Stimulated activated effector memory CD8-positive, alpha-beta T cell treated with anti-CD3 and anti-CD28 coated beads, Interleukin-12 subunit alpha, Interleukin-12 subunit beta, amount 100 ng/mL, for 72 hours (primary cell): Measurements from ENCODE around the gene AMBRA1.

Experiments used
- ATAC-seq: fragments of 150-1000 bp; cut with Tn5 transposase; 2 replicates; pipeline ENCODE4 v1.10.0; 2021
- DNase-seq, 2 donors: peaks; one replicate each; pipeline ENCODE4 v3.0.0; 2021 to 2022; ENCODE audit warnings: low spot score in 2 of 2
- H3K27ac Mint-ChIP-seq: one replicate; pipeline ENCODE4 v1.8.0; 2022; ENCODE audit warnings: mild to moderate bottlenecking, mixed read lengths
- H3K36me3 Mint-ChIP-seq: one replicate; pipeline ENCODE4 v1.8.0; 2022; ENCODE audit warnings: mild to moderate bottlenecking, mixed read lengths
- H3K4me1 Mint-ChIP-seq: one replicate; pipeline ENCODE4 v1.8.0; 2022; ENCODE audit warnings: mixed read lengths
- H3K4me3 Mint-ChIP-seq: one replicate; pipeline ENCODE4 v1.8.0; 2022; ENCODE audit warnings: mild to moderate bottlenecking, mixed read lengths
- H3K9me3 Mint-ChIP-seq: one replicate; pipeline ENCODE4 v1.8.0; 2022; ENCODE audit warnings: mixed read lengths

Gene AMBRA1

GRCh38 chr11:46492532-46492931 lies 101.3 kb downstream of the AMBRA1 start:
- H3K36me3 Mint-ChIP-seq: peaks cover 49% of the 10 kb centered on the region
- peaks cover 6% of the 10 kb centered on the region for H3K4me1 Mint-ChIP-seq
- no peak overlapping the region for H3K4me3 Mint-ChIP-seq
- H3K9me3 Mint-ChIP-seq: no peaks in the 10 kb centered on the region
- no peak overlapping the region for H3K27ac Mint-ChIP-seq
- ATAC-seq (no peak), DNase-seq (no peak)

GRCh38 chr11:46491661-46492330 lies 102.0 kb downstream of the AMBRA1 start:
- H3K4me1 Mint-ChIP-seq: peaks cover 6% of the 10 kb centered on the region
- peaks cover 49% of the 10 kb centered on the region for H3K36me3 Mint-ChIP-seq
- peak overlapping the region; percentile 54 for H3K27ac Mint-ChIP-seq
- ATAC-seq (no peak), DNase-seq (no peak)
- no peaks in the 10 kb centered on the region for H3K9me3 Mint-ChIP-seq
- H3K4me3 Mint-ChIP-seq: no peak overlapping the region

GRCh38 chr11:46490666-46491065 lies 103.2 kb downstream of the AMBRA1 start:
- H3K4me1 Mint-ChIP-seq: peaks cover 6% of the 10 kb centered on the region
- peaks cover 42% of the 10 kb centered on the region for H3K36me3 Mint-ChIP-seq
- no peak overlapping the region for H3K4me3 Mint-ChIP-seq
- H3K9me3 Mint-ChIP-seq: no peaks in the 10 kb centered on the region
- no peak for ATAC-seq
- peak overlapping the region; percentile 30 for H3K27ac Mint-ChIP-seq
- no peak for DNase-seq

GRCh38 chr11:46489656-46490560 lies 103.9 kb downstream of the AMBRA1 start:
- ATAC-seq (peak; percentile 79), DNase-seq (no peak)
- Mint-ChIP-seq H3K4me1 (peaks cover 6% of the 10 kb centered on the region), H3K27ac (no peak overlapping the region), H3K4me3 (no peak overlapping the region), H3K36me3 (peaks cover 36% of the 10 kb centered on the region), H3K9me3 (no peaks in the 10 kb centered on the region)

- H3K4me1 Mint-ChIP-seq: peaks cover 7% of the 10 kb centered on the region
- ATAC-seq (no peak), DNase-seq (no peak)
- H3K36me3 Mint-ChIP-seq: peaks cover 34% of the 10 kb centered on the region
- H3K27ac Mint-ChIP-seq: no peak overlapping the region
- no peaks in the 10 kb centered on the region for H3K9me3 Mint-ChIP-seq
- H3K4me3 Mint-ChIP-seq: no peak overlapping the region
Measured at GRCh38 chr11:46485856-46486443, 107.9 kb downstream of the AMBRA1 start.

- Mint-ChIP-seq H3K9me3 (no peaks in the 10 kb centered on the region), H3K36me3 (peaks cover 24% of the 10 kb centered on the region), H3K27ac (no peak overlapping the region), H3K4me1 (peaks cover 13% of the 10 kb centered on the region), H3K4me3 (no peak overlapping the region)
- ATAC-seq (no peak), DNase-seq (no peak)
Measured at GRCh38 chr11:46484101-46484500, 109.7 kb downstream of the AMBRA1 start.

- no peaks in the 10 kb centered on the region for H3K9me3 Mint-ChIP-seq
- H3K27ac Mint-ChIP-seq: no peak overlapping the region
- no peak for DNase-seq
- H3K4me3 Mint-ChIP-seq: no peak overlapping the region
- peaks cover 29% of the 10 kb centered on the region for H3K4me1 Mint-ChIP-seq
- no peak for ATAC-seq
- H3K36me3 Mint-ChIP-seq: peaks cover 16% of the 10 kb centered on the region
Measured at GRCh38 chr11:46480909-46481308, 112.9 kb downstream of the AMBRA1 start.

GRCh38 chr11:46480166-46480726 lies 113.6 kb downstream of the AMBRA1 start:
- DNase-seq (no peak), ATAC-seq (no peak)
- Mint-ChIP-seq H3K4me3 (no peak overlapping the region), H3K9me3 (no peaks in the 10 kb centered on the region), H3K27ac (no peak overlapping the region), H3K36me3 (peaks cover 16% of the 10 kb centered on the region), H3K4me1 (peaks cover 36% of the 10 kb centered on the region)

GRCh38 chr11:46479601-46480000 lies 114.2 kb downstream of the AMBRA1 start:
- no peak for DNase-seq
- Mint-ChIP-seq H3K27ac (no peak overlapping the region), H3K36me3 (peaks cover 16% of the 10 kb centered on the region), H3K4me3 (no peak overlapping the region), H3K4me1 (peaks cover 42% of the 10 kb centered on the region), H3K9me3 (no peaks in the 10 kb centered on the region)
- ATAC-seq: no peak

GRCh38 chr11:46478196-46478595 lies 115.6 kb downstream of the AMBRA1 start:
- H3K4me1 Mint-ChIP-seq: peaks cover 47% of the 10 kb centered on the region
- ATAC-seq (no peak), DNase-seq (no peak)
- no peak overlapping the region for H3K4me3 Mint-ChIP-seq
- no peaks in the 10 kb centered on the region for H3K9me3 Mint-ChIP-seq
- peaks cover 19% of the 10 kb centered on the region for H3K36me3 Mint-ChIP-seq
- H3K27ac Mint-ChIP-seq: no peak overlapping the region

GRCh38 chr11:46477136-46477535 lies 116.7 kb downstream of the AMBRA1 start:
- Mint-ChIP-seq H3K4me1 (peaks cover 53% of the 10 kb centered on the region), H3K9me3 (no peaks in the 10 kb centered on the region), H3K4me3 (no peak overlapping the region), H3K27ac (no peak overlapping the region), H3K36me3 (peaks cover 9% of the 10 kb centered on the region)
- ATAC-seq (no peak), DNase-seq (no peak)

- ATAC-seq (peak; percentile 50), DNase-seq (no peak)
- Mint-ChIP-seq H3K36me3 (peaks cover 5% of the 10 kb centered on the region), H3K27ac (peak overlapping the region; percentile 10), H3K4me3 (peak overlapping the region; percentile 1), H3K9me3 (no peaks in the 10 kb centered on the region), H3K4me1 (peaks cover 53% of the 10 kb centered on the region)
Measured at GRCh38 chr11:46475926-46476545, 117.8 kb downstream of the AMBRA1 start.

GRCh38 chr11:46475051-46475925 lies 118.5 kb downstream of the AMBRA1 start:
- peak; percentile 61 for ATAC-seq

GRCh38 chr11:46472662-46472994 lies 121.2 kb downstream of the AMBRA1 start:
- no peak for ATAC-seq
- DNase-seq: no peak
- Mint-ChIP-seq H3K9me3 (no peaks in the 10 kb centered on the region), H3K4me3 (no peak overlapping the region), H3K27ac (peak overlapping the region; percentile 63), H3K4me1 (peaks cover 41% of the 10 kb centered on the region), H3K36me3 (peaks cover 14% of the 10 kb centered on the region)

More at GRCh38 chr11:46475051-46475925, 118.5 kb downstream of the AMBRA1 start:
- DNase-seq: no peak
- Mint-ChIP-seq H3K9me3 (no peaks in the 10 kb centered on the region), H3K4me3 (peak overlapping the region; percentile 1), H3K4me1 (peaks cover 53% of the 10 kb centered on the region), H3K36me3 (peaks cover 5% of the 10 kb centered on the region), H3K27ac (peak overlapping the region; percentile 10)
